ENCODE measurements around the gene PKNOX1.
"Not testable (repeated sequence)": the region's sequence is repeated elsewhere in the genome, so short reads cannot be mapped to it uniquely, and the experiment has no call there.

Gene PKNOX1

DNA sequence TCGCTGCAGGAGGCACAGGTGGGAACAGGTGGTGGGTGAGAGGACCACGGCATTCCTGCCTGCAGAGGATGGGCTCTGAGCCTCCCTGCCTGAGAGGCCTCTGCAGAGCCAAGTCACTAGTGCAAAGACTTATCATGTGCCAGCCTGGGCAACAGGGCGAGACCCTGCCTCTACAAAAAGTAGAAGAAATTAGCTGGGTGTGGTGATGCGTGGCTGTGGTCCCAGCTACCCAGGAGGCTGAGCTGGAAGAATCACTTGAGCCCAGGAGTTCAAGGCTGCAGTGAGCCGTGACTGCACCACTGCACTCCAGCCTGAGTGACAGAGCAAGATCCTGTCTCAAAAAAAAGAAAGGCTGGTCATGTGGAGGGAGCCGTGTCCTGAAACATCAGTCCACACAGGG, 46.4 kb downstream of the PKNOX1 start:
- no peak for DNase-seq (ENCODE audit: low read depth)

DNA sequence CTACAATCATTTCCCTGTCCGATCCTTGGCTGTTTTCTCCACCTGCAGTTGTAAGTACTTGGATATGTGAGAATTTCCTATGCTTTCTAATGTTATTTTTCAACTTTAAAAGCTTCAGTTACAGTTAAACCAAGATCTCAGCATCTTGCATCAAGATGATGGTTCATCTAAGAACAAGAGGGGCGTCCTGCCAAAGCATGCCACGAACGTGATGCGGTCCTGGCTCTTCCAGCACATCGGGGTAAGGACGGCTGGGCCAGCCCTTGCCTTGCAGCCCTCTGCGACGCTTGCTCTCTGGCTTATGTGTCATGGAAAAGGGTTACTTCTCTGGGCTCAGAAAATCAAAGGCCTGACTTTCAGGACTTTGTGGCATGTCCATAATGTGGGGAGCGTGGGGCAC, 46.8 kb downstream of the PKNOX1 start:
- no peak for DNase-seq (ENCODE audit: low read depth)

DNA sequence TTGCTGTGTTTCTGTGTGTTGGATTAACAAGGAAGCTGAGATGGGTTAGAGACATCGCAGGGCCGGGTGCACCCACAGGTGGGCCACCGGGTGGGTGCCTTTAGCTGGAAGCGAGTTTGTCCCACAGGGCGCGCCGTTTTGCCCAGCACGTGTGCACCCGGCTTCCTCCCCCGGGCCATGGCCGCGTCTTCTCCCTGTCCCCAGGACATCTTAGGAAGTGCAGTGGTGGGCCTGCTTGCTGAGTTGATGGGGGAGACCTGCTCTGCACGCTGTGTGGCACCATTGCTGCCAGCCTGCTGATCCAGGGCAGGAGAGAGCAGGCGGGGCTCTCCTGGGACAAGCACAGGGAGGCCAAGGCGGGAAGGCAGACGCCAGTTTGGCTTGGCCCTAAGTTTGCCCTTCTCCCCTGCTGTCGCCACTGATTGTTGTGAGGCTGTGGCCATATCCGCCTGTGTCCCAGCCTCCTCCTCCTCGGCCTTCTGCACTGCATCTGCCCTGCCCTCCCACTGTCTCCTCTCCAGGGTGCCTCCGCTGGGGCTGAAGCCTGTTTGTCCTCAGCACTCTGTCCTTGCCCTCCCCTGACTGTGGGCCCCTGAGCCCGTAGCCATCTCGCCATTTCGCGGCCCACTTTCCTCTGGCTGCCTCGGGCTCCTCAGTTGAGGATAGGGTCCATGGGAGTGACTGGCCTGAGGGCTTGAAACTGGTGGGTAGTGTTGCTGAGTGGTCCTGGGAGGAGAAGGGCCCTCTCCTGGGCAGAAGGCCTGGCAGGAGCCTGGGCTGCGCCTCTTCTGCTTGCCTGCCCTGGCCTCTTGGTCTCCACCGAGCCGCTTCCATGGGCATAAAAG, 47.6 kb downstream of the PKNOX1 start:
- no peak for DNase-seq (ENCODE audit: low read depth)

DNA sequence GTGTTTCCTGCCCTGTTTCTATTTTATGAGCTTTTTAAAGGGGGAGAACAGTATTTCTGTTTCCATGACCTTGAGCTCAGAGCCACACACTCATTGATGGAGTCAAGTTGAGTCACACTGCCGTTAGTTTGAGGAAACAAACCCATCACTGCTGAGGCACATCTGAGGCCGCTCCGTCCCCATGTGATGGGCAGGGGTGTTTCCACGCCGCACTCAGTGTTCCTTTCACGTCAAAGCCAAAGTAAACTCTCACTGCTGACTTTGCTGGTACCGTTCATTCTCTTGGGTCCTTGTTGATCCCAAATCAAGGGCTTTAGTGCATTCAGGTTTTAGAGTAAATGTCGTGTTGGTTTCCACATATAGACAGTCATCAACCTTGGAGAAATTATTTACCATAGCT, 48.8 kb downstream of the PKNOX1 start:
- DNase-seq (ENCODE audit: low read depth) = no peak

DNA sequence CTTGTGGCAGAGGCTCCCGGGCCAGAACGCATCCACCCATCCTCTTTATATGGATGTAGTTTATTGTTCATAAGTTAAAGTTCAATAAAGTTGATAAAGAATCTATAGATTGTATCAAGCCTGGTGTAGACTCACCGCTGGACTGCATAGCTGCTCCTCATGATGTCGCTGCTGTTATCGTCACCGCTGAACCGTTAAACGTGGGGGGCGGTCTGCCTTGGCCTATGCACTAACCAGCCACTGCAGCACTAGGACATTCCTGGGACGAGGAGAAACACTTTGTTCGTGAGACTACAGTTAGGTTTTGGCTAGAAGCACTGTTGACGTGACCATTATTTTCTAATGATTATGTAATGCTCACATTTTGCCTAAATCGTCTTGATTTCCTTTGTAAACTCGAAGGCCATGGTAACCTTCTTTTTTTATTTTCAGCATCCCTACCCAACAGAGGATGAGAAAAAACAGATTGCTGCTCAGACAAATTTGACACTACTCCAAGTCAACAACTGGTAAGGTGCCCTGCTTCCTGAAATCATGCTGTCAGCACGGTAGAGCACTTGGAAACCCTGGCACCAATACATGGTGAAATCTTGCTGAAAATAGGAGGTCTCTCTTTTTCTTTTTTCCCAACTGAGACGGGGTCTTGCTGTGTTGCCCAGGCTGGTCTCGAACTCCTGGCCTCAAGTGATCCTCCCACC, 50.2 kb downstream of the PKNOX1 start:
- no peak for DNase-seq (ENCODE audit: low read depth)

DNA sequence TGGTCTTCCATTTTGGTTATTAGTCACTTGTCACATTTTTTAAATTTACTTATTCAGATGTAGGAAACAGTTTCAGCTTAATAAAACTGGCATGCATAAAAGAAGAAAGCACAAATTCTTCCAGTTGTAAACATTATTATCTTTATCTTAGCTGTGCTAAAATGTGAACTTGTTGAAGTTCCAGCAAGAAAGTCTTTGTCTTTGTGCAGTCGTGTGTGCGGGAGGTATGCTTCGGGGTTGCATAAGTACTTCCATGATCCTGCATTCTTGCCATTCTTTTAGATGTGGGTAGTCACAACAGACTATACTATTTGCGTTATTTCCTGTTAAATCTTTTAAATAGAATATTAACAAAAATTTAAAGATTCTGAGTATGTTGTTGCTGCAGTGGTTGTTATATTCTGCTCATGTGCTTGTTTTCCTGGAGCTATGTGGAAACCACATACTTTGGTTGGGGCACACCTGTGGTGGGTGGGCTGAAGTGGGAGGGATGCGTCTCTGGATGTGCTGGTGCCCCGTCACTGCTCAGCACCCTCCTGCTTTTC, 51.3 kb downstream of the PKNOX1 start:
- DNase-seq (ENCODE audit: low read depth) = no peak

DNA sequence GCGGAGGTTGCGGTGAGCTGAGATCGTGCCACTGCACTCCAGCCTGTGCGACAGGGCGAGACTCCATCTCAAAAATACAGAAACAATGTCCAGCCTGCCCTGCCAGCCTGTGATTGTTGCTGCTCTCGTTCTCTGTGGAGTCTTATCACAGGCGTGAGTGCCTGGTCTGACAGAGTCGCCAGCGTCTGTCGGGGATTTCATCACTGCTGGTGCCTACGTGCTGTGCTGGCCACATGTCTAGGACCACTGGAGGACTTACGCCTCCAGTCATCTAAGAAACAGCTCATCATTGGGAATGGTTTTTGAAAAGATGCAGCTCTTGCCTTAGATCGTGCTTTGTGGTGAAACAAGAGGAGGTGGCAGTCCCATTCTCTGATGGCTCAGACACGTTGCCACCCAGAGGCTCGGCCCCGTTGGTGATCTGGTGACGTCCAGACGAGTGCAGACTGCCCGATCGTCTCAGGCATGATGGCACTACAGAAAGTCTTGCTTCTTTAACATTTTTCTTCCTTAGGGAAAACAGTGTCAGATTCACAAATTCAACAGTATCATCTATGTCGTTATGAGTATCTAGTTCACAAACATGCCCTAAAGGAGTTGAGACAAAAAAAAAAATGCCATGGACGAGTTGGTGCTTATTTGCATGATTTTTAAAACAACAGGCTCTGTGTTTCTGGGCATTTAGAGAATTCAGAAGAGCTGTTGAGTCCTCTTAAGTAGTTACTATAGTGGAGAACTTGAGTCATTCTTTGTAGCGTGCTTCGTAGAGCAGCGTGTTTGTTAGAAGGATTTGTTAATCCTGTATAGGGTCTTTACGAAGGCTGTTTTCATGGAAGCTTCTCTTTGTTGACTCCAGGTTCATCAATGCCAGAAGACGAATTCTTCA, 53.7 kb downstream of the PKNOX1 start:
- no peak for DNase-seq (ENCODE audit: low read depth)

DNA sequence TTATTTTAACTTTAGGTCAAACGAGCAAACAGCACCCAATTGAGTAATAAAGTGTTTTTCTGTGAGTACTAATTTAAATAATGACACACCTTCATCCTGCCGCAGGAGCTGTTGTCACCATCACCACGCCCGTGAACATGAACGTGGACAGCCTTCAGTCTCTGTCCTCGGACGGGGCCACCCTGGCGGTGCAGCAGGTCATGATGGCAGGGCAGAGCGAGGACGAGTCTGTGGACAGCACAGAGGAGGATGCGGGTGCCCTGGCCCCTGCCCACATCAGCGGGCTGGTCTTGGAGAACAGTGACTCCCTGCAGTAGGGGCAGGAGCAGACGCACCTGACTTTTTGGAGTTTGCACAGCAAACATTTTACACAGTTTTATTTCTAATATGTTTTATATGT, 55.4 kb downstream of the PKNOX1 start:
- no peak for DNase-seq (ENCODE audit: low read depth)

DNA sequence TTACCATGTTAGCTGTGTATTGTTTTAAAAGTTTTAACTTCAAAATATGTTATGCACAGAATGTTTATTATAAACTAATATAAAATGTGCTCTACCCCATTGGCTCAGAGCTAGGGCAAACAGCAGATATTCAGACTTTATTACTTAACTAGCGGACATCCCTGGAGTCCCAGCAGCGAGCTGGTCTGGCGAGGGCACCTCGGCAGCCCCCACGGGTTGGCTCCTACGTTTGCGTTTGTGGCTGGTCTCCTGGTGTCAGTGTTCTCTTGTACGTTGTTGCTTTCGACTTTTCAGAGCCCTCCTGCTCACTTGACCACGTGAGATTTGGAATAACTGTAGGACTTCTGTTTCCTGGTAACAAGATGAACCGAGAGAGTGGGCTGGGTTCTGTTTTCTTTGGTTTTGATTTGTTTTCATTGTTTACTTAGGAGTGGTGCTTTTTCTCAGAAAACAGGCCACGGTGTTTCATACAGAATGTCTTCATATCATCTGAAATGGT, 56.8 kb downstream of the PKNOX1 start:
- no peak for DNase-seq (ENCODE audit: low read depth)

DNA sequence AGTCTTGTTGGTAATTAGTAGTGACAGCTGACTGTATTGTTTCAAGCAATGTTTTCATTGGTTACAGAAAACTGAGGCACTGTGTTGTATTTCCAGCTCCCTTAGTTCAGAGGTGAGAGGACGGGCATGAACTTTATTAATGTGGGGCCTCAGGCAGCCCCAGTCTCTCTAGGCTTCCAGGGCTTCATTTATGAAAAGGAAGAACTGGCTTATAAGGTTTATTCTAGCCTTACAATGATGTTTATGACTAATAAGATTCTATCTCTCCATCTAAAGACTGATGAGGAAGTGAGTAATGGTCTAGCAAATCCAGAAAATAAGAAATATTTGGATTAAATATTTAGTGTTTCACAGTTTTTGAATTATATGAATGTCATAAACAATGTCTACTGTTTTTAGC, 59.7 kb downstream of the PKNOX1 start:
- no peak for DNase-seq (ENCODE audit: low read depth)

DNA sequence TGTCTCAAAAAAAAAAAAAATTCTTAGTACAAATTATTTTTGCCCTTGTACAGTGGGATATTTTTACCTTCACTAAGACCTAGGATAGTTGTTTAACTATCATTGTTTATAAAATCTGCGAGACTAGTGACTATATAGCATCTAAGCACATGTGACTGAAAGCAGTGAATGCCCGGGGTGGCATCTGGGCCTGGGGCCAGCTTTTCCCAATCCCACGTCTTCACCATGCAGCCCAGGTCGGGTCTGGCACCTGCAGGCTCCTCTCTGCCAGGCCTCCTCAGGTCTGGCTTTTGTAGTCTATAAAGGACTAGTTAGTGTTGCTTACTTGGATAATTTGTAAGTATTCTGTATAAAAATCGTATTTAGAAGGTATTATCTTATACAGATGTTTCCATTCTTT, 60.5 kb downstream of the PKNOX1 start:
- DNase-seq (ENCODE audit: low read depth) = no peak

DNA sequence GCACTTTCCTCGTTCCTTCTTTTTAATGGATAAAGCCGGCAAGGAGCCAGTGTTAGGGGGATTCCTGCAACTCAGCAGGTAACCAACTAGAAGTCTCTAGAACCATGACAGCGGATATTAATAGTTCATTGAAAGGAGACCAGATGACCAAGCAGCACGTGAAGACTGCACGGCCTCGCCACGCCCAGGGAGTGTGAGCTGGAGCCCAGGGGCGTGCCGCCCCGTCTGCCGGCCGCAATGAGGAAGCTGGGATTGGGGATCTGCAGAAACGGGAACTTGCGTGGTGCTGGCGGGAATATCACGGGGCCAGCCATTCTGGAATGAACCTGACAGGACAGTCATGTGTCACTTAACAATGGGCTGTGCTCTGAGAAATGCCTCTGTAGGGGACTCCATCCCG, 62.5 kb downstream of the PKNOX1 start:
- DNase-seq (ENCODE audit: low read depth) = not testable (repeated sequence)

DNA sequence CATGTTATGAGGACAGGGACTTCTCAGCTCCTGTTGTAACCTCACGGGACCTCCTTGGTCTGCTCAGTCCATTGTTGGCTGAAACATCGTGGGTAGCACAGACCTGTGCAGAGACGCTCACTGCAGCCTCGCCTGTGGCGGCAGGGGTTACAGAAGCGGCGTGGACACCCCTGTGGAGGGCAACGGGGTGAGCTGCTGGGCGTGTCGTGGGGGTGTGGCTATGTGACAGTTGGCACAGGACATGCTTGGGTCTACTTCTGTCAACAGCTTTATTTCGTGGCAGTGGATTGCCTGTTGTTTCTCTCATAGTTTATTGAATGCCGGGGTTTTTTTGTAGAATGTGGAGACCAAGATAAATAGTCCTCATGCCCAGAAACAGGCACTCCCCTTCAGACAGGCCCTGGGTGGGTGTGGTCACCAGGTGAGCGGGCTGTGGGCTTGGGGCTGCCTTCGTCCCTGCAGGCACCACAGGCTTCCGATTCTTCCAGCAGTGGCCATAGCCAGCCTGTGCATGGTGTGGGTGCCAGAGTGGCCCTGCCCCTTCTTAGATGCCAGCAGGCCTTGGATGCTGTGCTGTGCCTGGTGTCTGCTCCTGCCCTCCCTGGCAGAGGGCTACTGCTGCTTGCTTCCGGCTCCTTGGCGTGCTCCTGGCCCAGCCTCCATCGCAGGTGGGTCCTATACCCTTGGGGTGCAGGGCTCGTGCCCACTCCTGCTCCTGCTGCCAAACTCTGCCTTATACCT, 63.7 kb downstream of the PKNOX1 start:
- DNase-seq (ENCODE audit: low read depth) = not testable (repeated sequence)

DNA sequence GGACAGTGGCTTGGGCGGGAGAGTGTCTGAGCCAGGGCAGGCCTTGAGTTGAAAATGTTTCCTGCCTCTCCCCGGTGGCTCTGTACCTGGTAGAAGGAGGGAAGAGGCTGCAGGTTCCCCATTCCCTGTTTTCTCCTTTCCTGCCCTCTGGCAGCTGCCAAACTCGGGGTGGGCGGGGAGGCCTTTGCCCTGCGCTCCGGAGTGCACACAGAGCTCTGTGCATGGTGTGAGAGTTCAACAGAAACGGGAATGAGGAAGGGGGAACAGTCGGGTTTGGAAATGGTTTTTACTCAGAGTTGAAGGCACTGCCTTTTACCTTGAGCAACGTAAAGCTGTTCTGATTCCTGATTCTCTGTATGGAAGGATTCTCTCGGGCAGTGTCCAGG, 64.3 kb downstream of the PKNOX1 start:
- DNase-seq (ENCODE audit: low read depth) = not testable (repeated sequence)

DNA sequence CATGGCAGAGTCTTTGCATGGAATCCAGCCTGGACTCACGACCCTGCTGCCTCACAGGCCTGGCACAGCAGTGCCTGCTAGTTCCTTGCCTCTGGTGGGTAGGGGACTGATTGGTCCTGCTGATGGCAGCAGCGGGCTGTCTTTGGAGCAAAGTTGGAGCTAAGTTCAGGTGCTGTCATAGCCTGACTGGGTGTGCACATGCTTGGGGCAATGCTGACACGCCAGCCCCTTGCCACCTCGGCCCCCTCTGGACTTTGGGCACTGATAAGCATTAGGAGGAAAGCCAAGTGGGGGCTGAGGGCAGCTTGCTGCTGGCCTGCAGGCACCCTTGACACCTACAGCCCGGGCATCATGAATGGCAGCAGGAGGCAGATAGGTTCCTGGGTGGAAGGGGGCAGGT, 67.8 kb downstream of the PKNOX1 start:
- not testable (repeated sequence) for DNase-seq (ENCODE audit: low read depth)

DNA sequence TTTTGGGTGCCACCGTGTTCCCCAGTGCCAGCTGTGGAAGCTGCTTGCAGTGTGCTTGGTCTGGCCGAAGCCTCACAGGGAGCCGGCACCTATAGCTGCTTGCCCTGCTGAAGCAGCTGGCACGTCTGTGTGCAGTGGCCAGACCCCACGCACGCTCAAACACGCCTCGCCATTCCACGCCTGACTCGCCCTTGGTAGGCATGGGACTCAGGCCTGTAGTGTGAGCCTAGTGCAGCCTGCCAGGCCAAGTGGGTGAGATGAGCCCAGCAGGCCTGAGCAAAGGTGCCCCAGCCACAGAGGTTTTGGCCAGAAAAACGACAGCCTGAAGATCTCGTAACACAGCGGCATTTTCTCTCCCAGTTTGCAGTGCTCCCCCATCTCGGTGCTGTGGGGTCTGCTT, 68.9 kb downstream of the PKNOX1 start:
- DNase-seq (ENCODE audit: low read depth) = not testable (repeated sequence)

DNA sequence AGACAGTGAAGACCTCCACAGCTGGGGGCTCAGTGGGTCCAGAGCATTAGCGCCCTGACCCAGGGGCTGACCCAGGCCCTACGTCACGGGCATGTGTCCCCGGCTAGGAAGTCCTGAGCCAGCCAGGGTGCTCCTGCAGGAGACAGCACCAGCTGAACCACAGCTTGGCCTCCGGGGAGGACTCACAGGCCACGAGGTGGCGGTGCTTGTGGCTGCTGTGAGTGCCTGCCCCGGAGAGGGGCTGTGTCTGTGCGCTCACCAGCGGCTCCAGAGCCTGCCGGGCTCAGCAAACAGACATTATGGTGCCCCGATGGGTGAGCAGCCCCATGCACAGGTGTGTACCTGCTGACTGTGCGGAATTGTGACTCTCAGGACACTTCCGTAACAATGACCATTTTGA, 70.2 kb downstream of the PKNOX1 start:
- not testable (repeated sequence) for DNase-seq (ENCODE audit: low read depth)

DNA sequence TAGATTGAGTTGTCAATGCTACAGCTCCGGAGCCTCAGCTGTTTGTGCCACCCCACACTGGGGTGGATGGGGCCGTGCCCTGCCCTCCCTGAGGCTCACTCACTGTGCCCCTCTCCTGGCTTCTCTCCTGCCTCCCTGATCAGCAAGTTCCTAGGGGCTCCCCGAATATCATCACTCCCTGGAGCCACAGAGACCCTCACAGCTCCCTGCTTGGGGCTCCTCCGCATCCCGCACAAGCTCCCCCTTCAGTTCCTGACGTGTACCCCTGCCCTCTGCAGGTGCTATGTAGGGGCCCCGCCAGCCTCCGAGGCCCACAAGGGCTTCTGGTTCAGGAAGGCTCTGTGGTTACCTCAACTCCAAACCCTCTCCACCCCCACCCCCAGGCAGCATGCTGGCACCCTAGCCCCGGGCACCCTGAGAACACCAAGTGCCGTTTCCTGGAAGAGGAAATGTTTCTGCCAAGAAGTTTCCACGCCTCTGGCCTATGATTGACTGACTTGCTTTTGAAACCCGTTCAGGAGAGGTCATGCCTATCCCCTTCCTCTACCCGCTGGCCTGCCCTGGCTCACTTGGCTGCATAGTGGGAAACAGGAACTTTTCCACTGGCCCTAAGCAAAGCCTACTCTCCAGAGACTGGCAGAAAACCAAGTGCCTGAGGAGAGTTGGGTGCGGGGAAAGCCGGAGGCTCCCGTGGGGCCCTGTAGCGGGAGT, 71.0 kb downstream of the PKNOX1 start:
- DNase-seq (ENCODE audit: low read depth) = not testable (repeated sequence)

DNA sequence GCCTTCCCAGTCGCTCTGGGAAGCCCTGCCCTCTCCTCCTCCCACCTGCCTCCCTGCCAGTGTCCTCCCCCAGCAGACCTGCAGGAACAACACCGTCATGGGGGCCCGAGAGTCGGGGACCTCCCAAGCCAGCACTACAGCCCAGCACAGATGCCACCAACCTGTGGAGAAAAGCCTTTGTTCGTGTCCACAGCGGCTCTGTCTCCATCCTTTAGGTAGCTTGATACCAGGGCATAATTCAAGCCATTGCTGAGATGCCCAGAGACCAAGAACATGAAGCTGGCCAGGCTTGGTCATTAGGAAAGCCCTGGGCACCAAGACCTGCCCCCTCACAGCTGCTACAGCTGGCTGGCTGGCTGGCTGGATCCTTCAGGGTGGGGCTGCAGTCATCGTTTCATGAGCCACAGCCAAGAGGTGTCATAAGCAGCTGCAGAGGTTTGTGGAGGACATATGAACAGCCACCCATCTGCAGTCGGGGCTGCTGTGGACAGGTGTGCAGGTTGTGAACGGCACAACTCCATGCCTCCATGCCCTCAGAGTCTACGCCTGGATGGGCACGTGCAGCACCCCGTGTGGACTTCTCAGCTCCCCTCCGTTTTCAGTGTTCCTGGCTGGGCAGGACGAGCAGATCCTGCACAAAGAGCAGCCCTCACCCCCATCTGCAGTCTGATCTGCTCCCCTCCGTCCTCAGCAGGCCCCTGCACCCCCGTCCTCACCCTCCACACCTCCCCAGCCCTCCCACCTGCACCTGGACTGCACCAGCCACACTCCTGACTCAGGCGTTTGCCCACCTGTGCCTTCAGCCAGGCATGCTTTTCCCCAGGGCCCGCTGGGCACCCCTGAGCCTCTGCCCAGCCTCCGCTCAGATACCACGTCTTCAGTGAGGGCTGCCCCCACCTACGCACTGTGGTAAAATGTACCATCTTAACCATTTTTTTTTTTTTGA, 71.8 kb downstream of the PKNOX1 start:
- not testable (repeated sequence) for DNase-seq (ENCODE audit: low read depth)

DNA sequence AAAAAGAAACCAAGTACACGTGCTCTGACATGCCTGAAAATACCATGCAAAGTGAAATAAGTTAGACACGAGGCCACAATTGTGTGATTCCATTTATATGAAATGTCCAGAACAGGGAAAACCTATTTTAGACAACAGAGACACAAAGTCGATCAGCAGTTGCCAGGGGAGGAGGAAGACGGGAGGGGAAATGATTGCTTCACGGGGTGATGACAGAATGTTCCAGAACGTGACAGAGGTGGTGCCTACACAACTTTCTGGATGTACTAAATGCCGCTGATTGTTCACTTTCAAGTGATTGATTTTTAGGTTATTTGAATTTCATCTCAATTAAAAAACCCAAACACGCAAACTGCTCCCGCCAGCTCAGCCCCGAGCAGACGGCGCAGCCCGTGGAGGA, 78.8 kb downstream of the PKNOX1 start:
- DNase-seq (ENCODE audit: low read depth) = not testable (repeated sequence)
